ENCODE measurements around the gene ARHGAP28.

DNA sequence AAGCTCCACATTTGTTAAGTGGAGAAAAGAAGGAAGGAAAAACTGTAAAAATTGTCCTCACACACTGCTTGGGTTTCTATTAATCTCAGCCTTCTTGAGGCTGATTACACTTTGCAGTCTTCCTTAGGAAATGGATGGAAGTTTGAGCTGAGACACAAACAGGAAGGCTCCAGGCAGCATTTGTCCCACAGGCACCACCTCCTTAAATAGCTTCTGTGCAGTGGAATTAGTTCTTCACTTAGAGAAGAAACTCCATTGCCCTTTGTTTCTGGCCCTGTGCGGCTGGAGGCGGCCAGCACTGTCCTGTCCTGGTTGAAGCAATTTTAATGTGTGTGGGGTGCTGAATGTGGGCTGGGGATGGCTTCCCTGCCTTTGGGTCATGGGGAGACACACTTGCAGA is 44.3 kb downstream of the ARHGAP28 start:
- TF ChIP-seq, protein P1, sequence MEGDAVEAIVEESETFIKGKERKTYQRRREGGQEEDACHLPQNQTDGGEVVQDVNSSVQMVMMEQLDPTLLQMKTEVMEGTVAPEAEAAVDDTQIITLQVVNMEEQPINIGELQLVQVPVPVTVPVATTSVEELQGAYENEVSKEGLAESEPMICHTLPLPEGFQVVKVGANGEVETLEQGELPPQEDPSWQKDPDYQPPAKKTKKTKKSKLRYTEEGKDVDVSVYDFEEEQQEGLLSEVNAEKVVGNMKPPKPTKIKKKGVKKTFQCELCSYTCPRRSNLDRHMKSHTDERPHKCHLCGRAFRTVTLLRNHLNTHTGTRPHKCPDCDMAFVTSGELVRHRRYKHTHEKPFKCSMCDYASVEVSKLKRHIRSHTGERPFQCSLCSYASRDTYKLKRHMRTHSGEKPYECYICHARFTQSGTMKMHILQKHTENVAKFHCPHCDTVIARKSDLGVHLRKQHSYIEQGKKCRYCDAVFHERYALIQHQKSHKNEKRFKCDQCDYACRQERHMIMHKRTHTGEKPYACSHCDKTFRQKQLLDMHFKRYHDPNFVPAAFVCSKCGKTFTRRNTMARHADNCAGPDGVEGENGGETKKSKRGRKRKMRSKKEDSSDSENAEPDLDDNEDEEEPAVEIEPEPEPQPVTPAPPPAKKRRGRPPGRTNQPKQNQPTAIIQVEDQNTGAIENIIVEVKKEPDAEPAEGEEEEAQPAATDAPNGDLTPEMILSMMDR (IDR thresholded peaks at IDR 0.05): no peak
- TF ChIP-seq POLR2A (IDR thresholded peaks at IDR 0.05): no peak

Measured in right lobe of liver (tissue), 4 donors.